Ecto neural progenitor cell (in vitro differentiated cells): ENCODE measurements around the gene OSBPL2.

Experiments
- DNase-seq: peaks from one replicate; pipeline ENCODE4 v3.0.0-alpha.2; 2018; ENCODE audit warnings: low spot score

The OSBPL2 gene

GRCh38 chr20:62258499-62259293, 20.4 kb downstream of the OSBPL2 start:
- no peak for DNase-seq

- DNase-seq: no peak
Observed at GRCh38 chr20:62259294-62259565, 20.9 kb downstream of the OSBPL2 start.

- no peak for DNase-seq
Observed at GRCh38 chr20:62262064-62262463, 23.7 kb downstream of the OSBPL2 start.

GRCh38 chr20:62263396-62263795, 25.1 kb downstream of the OSBPL2 start:
- no peak for DNase-seq

- no peak for DNase-seq
Observed at GRCh38 chr20:62265365-62265764, 27.0 kb downstream of the OSBPL2 start.

GRCh38 chr20:62266340-62266739, 28.0 kb downstream of the OSBPL2 start:
- no peak for DNase-seq

- DNase-seq: no peak
Observed at GRCh38 chr20:62266851-62267250, 28.5 kb downstream of the OSBPL2 start.

- no peak for DNase-seq
Observed at GRCh38 chr20:62267543-62267942, 29.2 kb downstream of the OSBPL2 start.

GRCh38 chr20:62268228-62268900, 30.0 kb downstream of the OSBPL2 start:
- DNase-seq: no peak

- DNase-seq: no peak
Observed at GRCh38 chr20:62269378-62269777, 31.1 kb downstream of the OSBPL2 start.

- no peak for DNase-seq
Observed at GRCh38 chr20:62269871-62270270, 31.6 kb downstream of the OSBPL2 start.

GRCh38 chr20:62272200-62272599, 33.9 kb downstream of the OSBPL2 start:
- no peak for DNase-seq

GRCh38 chr20:62273416-62273815, 35.1 kb downstream of the OSBPL2 start:
- DNase-seq: no peak

GRCh38 chr20:62274332-62274950, 36.1 kb downstream of the OSBPL2 start:
- DNase-seq: no peak

GRCh38 chr20:62275219-62275618, 36.9 kb downstream of the OSBPL2 start:
- DNase-seq: no peak

GRCh38 chr20:62276439-62276838, 38.1 kb downstream of the OSBPL2 start:
- DNase-seq: no peak

- no peak for DNase-seq
Observed at GRCh38 chr20:62277253-62277652, 38.9 kb downstream of the OSBPL2 start.

- DNase-seq: no peak
Observed at GRCh38 chr20:62280303-62280702, 42.0 kb downstream of the OSBPL2 start.

- DNase-seq: no peak
Observed at GRCh38 chr20:62281161-62281933, 43.0 kb downstream of the OSBPL2 start.

- no peak for DNase-seq
Observed at GRCh38 chr20:62282103-62282502, 43.8 kb downstream of the OSBPL2 start.

GRCh38 chr20:62282877-62283503, 44.7 kb downstream of the OSBPL2 start:
- no peak for DNase-seq

GRCh38 chr20:62284448-62284847, 46.1 kb downstream of the OSBPL2 start:
- DNase-seq: no peak
